H9 (cell line): ENCODE results near the gene FAM25G. TPM values are rescaled to one million over a fixed set of nuclear protein-coding genes. Genes with fewer than 3 reads are reported as not detected.
A peak's percentile ranks its signal among the peaks of the same experiment; 100 is the strongest.

Experiments used
- DNase-seq: peaks from one replicate; pipeline ENCODE4 v3.0.0-alpha.2; 2017
- H2AFZ ChIP-seq: one replicate; pipeline ENCODE4 v1.6.1; 2013; ENCODE audit warnings: mild to moderate bottlenecking, low read length, control low read depth, moderate library complexity
- H2AK5ac ChIP-seq: 2 replicates; pipeline ENCODE4 v1.6.1; 2013; ENCODE audit warnings: low read length, control low read depth, mixed read lengths; ENCODE audit not compliant: insufficient read length
- H2BK120ac ChIP-seq: one replicate; pipeline ENCODE4 v1.6.1; 2013; ENCODE audit warnings: low read depth, mild to moderate bottlenecking, low read length, control low read depth, inconsistent platforms; ENCODE audit not compliant: poor library complexity, severe bottlenecking
- H2BK12ac ChIP-seq: 2 replicates; pipeline ENCODE4 v1.6.1; 2013; ENCODE audit warnings: low read length, control low read depth, mixed read lengths, low read depth; ENCODE audit not compliant: insufficient read length
- H2BK15ac ChIP-seq: 2 replicates; pipeline ENCODE4 v1.6.1; 2013; ENCODE audit warnings: low read depth, low read length, control low read depth
- H2BK20ac ChIP-seq: one replicate; pipeline ENCODE4 v1.6.1; 2013; ENCODE audit warnings: low read depth, mild to moderate bottlenecking, low read length, control low read depth, inconsistent platforms; ENCODE audit not compliant: poor library complexity, severe bottlenecking
- H2BK5ac ChIP-seq: 2 replicates; pipeline ENCODE4 v1.6.1; 2013; ENCODE audit warnings: low read length, control low read depth, mixed read lengths; ENCODE audit not compliant: insufficient read length
- H3K14ac ChIP-seq: 2 replicates; pipeline ENCODE4 v1.6.1; 2013; ENCODE audit warnings: low read length, control low read depth; ENCODE audit not compliant: insufficient read depth
- H3K18ac ChIP-seq: 2 replicates; pipeline ENCODE4 v1.6.1; 2013; ENCODE audit warnings: low read depth, mild to moderate bottlenecking, mixed read lengths, low read length, control low read depth; ENCODE audit not compliant: insufficient read length
- H3K23ac ChIP-seq: 2 replicates; pipeline ENCODE4 v1.6.1; 2013; ENCODE audit warnings: low read length, control low read depth, mixed read lengths, low read depth; ENCODE audit not compliant: insufficient read length
- H3K23me2 ChIP-seq: 2 replicates; pipeline ENCODE4 v1.6.1; 2013; ENCODE audit warnings: low read depth, mild to moderate bottlenecking, mixed read lengths, low read length, control low read depth; ENCODE audit not compliant: insufficient read length, poor library complexity, severe bottlenecking
- H3K27ac ChIP-seq: 2 replicates; pipeline ENCODE4 v1.5.1; 2013; ENCODE audit warnings: low read length, control low read depth, mixed read lengths, low read depth; ENCODE audit not compliant: insufficient read length
- H3K27me3 ChIP-seq: 2 replicates; pipeline ENCODE4 v1.6.1; 2013; ENCODE audit warnings: low read length, control low read depth, inconsistent platforms; ENCODE audit not compliant: insufficient read depth
- H3K4ac ChIP-seq: 2 replicates; pipeline ENCODE4 v1.6.1; 2013; ENCODE audit warnings: low read depth, mild to moderate bottlenecking, control low read depth, inconsistent platforms, low read length, moderate library complexity
- H3K4me1 ChIP-seq: 2 replicates; pipeline ENCODE4 v1.6.1; 2013; ENCODE audit warnings: low read length, control low read depth, inconsistent platforms; ENCODE audit not compliant: insufficient read depth
- H3K4me2 ChIP-seq: 2 replicates; pipeline ENCODE4 v1.6.1; 2013; ENCODE audit warnings: low read length, control low read depth, mixed read lengths; ENCODE audit not compliant: insufficient read length, insufficient read depth
- H3K56ac ChIP-seq: 2 replicates; pipeline ENCODE4 v1.6.1; 2013; ENCODE audit warnings: low read depth, mild to moderate bottlenecking, mixed read lengths, low read length, control low read depth; ENCODE audit not compliant: insufficient read length
- H3K79me1 ChIP-seq: 2 replicates; pipeline ENCODE4 v1.6.1; 2013; ENCODE audit warnings: low read depth, mild to moderate bottlenecking, moderate library complexity, low read length, control low read depth, inconsistent platforms; ENCODE audit not compliant: insufficient read depth, poor library complexity, severe bottlenecking
- H3K79me2 ChIP-seq: 2 replicates; pipeline ENCODE4 v1.6.1; 2013; ENCODE audit warnings: low read length, control low read depth, inconsistent platforms; ENCODE audit not compliant: insufficient read depth
- H3K9ac ChIP-seq: 2 replicates; pipeline ENCODE4 v1.6.1; 2013; ENCODE audit warnings: low read length, control low read depth, mixed read lengths; ENCODE audit not compliant: insufficient read length; ENCODE audit errors: extremely low read depth
- H3K9me3 ChIP-seq: one replicate; pipeline ENCODE4 v1.6.1; 2013; ENCODE audit warnings: low read depth, low read length, inconsistent platforms; ENCODE audit not compliant: control insufficient read depth
- H3T11ph ChIP-seq: one replicate; pipeline ENCODE4 v1.6.1; 2013; ENCODE audit warnings: mild to moderate bottlenecking, low read length, control low read depth, inconsistent platforms
- H4K20me1 ChIP-seq: one replicate; pipeline ENCODE4 v1.6.1; 2013; ENCODE audit not compliant: control insufficient read depth, insufficient read length, insufficient read depth
- H4K5ac ChIP-seq: 2 replicates; pipeline ENCODE4 v1.6.1; 2013; ENCODE audit warnings: low read depth, mild to moderate bottlenecking, mixed read lengths, low read length, control low read depth; ENCODE audit not compliant: insufficient read length
- H4K8ac ChIP-seq: replicated peaks from 2 replicates; pipeline ENCODE4 v1.6.1; 2013; ENCODE audit warnings: low read length, control low read depth, mixed read lengths, low read depth; ENCODE audit not compliant: insufficient read length
- H4K91ac ChIP-seq: 2 replicates; pipeline ENCODE4 v1.6.1; 2013; ENCODE audit warnings: low read depth, mild to moderate bottlenecking, moderate library complexity, mixed read lengths, low read length, control low read depth; ENCODE audit not compliant: insufficient read length
- H3K27ac Mint-ChIP-seq, 3 experiments: 2 replicates in 2 of 3; 3 replicates in 1 of 3; pipeline ENCODE4 v1.8.0; 2020 to 2021; ENCODE audit warnings: mixed read lengths in 3 of 3, mild to moderate bottlenecking in 1 of 3, moderate library complexity in 1 of 3
- H3K27me3 Mint-ChIP-seq: 2 replicates; pipeline ENCODE4 v1.8.0; 2021; ENCODE audit warnings: low read depth, mild to moderate bottlenecking, moderate library complexity, mixed read lengths
- H3K36me3 Mint-ChIP-seq, 3 experiments: 2 replicates in 2 of 3; 3 replicates in 1 of 3; pipeline ENCODE4 v1.8.0; 2020 to 2021; ENCODE audit warnings: low read depth in 3 of 3, mixed read lengths in 3 of 3; ENCODE audit not compliant: insufficient read depth in 1 of 3
- H3K4me1 Mint-ChIP-seq, 2 experiments: 2 replicates each; pipeline ENCODE4 v1.8.0; 2020; ENCODE audit warnings: mixed read lengths in 2 of 2
- H3K4me3 Mint-ChIP-seq, 2 experiments: 2 replicates in 1 of 2; 3 replicates in 1 of 2; pipeline ENCODE4 v1.8.0; 2020 to 2021; ENCODE audit warnings: mild to moderate bottlenecking in 2 of 2, mixed read lengths in 2 of 2, moderate library complexity in 1 of 2
- H3K9me3 Mint-ChIP-seq, 2 experiments: 2 replicates in 1 of 2; 3 replicates in 1 of 2; pipeline ENCODE4 v1.8.0; 2020; ENCODE audit warnings: mild to moderate bottlenecking in 2 of 2, mixed read lengths in 2 of 2, moderate library complexity in 1 of 2
- CTCF ChIP-seq: fragments of 200-600 bp; sonication (generic); conservative IDR thresholded peaks from 3 replicates; pipeline ENCODE4 v1.8.0; 2021; ENCODE audit warnings: antibody characterized with exemption, mild to moderate bottlenecking
- WGBS: extraction: QIAGEN DNeasy Blood & Tissue Kit; methylation state at CpG from one replicate; pipeline ENCODE4 v1.1.7; 2013; ENCODE audit warnings: missing lambda C conversion rate, low lambda C conversion rate, mixed read lengths; ENCODE audit not compliant: insufficient read length; ENCODE audit errors: extremely low coverage; 5-methylcytosine and 5-hydroxymethylcytosine counted together
- total RNA-seq: library from RNA; stranded (reverse); gene quantifications from 2 replicates; pipeline ENCODE4 v1.2.1, GENCODE V29; 2021

The FAM25G gene
- total RNA-seq, 1 experiment from 2014 or later, result not detected

DNA sequence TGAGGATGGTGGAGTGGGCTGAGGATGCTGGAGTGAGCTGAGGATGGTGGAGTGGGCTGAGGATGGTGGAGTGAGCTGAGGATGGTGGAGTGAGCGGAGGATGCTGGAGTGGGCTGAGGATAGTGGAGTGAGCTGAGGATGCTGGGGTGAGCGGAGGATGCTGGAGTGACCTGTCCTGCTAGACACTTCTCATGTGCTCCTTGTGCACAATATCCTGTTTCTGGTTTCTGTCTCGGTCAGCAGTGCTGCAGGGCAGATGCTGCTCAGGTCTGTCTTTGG is 36.8 kb downstream of the FAM25G start:
- Histone ChIP-seq H4K20me1 (no peaks in the 10 kb centered on the region), H4K91ac (no peak overlapping the region), H2BK20ac (no peak overlapping the region), H3K23ac (no peak overlapping the region), H3K56ac (no peak overlapping the region), H2BK5ac (no peak overlapping the region), H3K4me2 (no peak overlapping the region), H2AK5ac (no peak overlapping the region), H3K23me2 (no peaks in the 10 kb centered on the region), H3K27me3 (no peaks in the 10 kb centered on the region), H2BK12ac (no peak overlapping the region), H3K79me1 (no peaks in the 10 kb centered on the region), H2BK15ac (no peak overlapping the region), H3K9me3 (no peaks in the 10 kb centered on the region), H2AFZ (no peak overlapping the region), H2BK120ac (no peak overlapping the region), H3K79me2 (no peaks in the 10 kb centered on the region), H4K8ac (no peak overlapping the region), H3T11ph (no peak overlapping the region), H3K4me1 (no peaks in the 10 kb centered on the region), H3K18ac (no peak overlapping the region), H3K27ac (no peak overlapping the region), H3K9ac (no peak overlapping the region), H3K4ac (no peak overlapping the region), H3K14ac (no peak overlapping the region), H4K5ac (no peak overlapping the region)
- H3K4me1 Mint-ChIP-seq, result peaks cover 12 to 17% of the 10 kb centered on the region in 2 experiments
- no peaks in the 10 kb centered on the region for H3K9me3 Mint-ChIP-seq
- WGBS, result no CpG with 5 or more reads among the region's 3 CpGs
- TF ChIP-seq CTCF, result no peak
- H3K4me3 Mint-ChIP-seq, result no peak overlapping the region
- peak; percentile 14 for DNase-seq
- H3K36me3 Mint-ChIP-seq, result no peaks in the 10 kb centered on the region
- peaks cover 3% of the 10 kb centered on the region for H3K27me3 Mint-ChIP-seq
- no peak overlapping the region for H3K27ac Mint-ChIP-seq
